ENCODE data around the gene PPFIBP2.
A peak's percentile ranks its signal among the peaks of the same experiment; 100 is the strongest.

PPFIBP2 gene

GRCh38 chr11:7513234-7514098, at the start of gene PPFIBP2:
Gene PPFIBP2, plus strand, starts transcription at chr11:7513999. Its CDS starts 35,477 bp downstream, at chr11:7549476.
- DNase-seq: peak; percentile 78 to 86

GRCh38 chr11:7467652-7468051, 46.1 kb upstream of the PPFIBP2 start:
- DNase-seq: no peak

GRCh38 chr11:7469351-7469865, 44.4 kb upstream of the PPFIBP2 start:
- no peak for DNase-seq

GRCh38 chr11:7471071-7471470, 42.7 kb upstream of the PPFIBP2 start:
- no peak for DNase-seq

GRCh38 chr11:7473717-7474116, 40.1 kb upstream of the PPFIBP2 start:
- DNase-seq: peak in 1 of 2 donors; percentile 9

- DNase-seq: no peak
Measured at GRCh38 chr11:7480113-7480512, 33.7 kb upstream of the PPFIBP2 start.

- DNase-seq: no peak
Measured at GRCh38 chr11:7484131-7484530, 29.7 kb upstream of the PPFIBP2 start.

- DNase-seq: no peak
Measured at GRCh38 chr11:7484645-7485044, 29.2 kb upstream of the PPFIBP2 start.

- no peak for DNase-seq
Measured at GRCh38 chr11:7485186-7486097, 28.4 kb upstream of the PPFIBP2 start, which contains the start of gene OLFML1. Gene OLFML1, plus strand, starts transcription at chr11:7485506. Its CDS starts 370 bp downstream, at chr11:7485876.

- no peak for DNase-seq
Measured at GRCh38 chr11:7486098-7486780, 27.6 kb upstream of the PPFIBP2 start.

GRCh38 chr11:7486781-7487140, 27.0 kb upstream of the PPFIBP2 start:
- no peak for DNase-seq

- DNase-seq: no peak
Measured at GRCh38 chr11:7487360-7487759, 26.4 kb upstream of the PPFIBP2 start.

- DNase-seq: no peak
Measured at GRCh38 chr11:7488681-7489080, 25.1 kb upstream of the PPFIBP2 start.

- DNase-seq: no peak
Measured at GRCh38 chr11:7489376-7489775, 24.4 kb upstream of the PPFIBP2 start.

GRCh38 chr11:7490054-7490453, 23.7 kb upstream of the PPFIBP2 start:
- no peak for DNase-seq

- no peak for DNase-seq
Measured at GRCh38 chr11:7490535-7490934, 23.3 kb upstream of the PPFIBP2 start.

- DNase-seq: no peak
Measured at GRCh38 chr11:7492253-7492652, 21.5 kb upstream of the PPFIBP2 start.

- no peak for DNase-seq
Measured at GRCh38 chr11:7493670-7494069, 20.1 kb upstream of the PPFIBP2 start.

- DNase-seq: no peak
Measured at GRCh38 chr11:7494086-7494745, 19.6 kb upstream of the PPFIBP2 start.

GRCh38 chr11:7495882-7496551, 17.8 kb upstream of the PPFIBP2 start:
- DNase-seq: peak in 1 of 2 donors; percentile 37

- DNase-seq: no peak
Measured at GRCh38 chr11:7498193-7498592, 15.6 kb upstream of the PPFIBP2 start.

- DNase-seq: no peak
Measured at GRCh38 chr11:7499081-7499480, 14.7 kb upstream of the PPFIBP2 start.
